B cell (primary cell): ENCODE results near the gene SRBD1.

Experiments
- EZH2 ChIP-seq: IDR thresholded peaks from 2 replicates; pipeline ENCODE4 v1.6.1; 2012; ENCODE audit warnings: borderline replicate concordance, low read depth, mild to moderate bottlenecking, moderate library complexity, low read length; ENCODE audit not compliant: insufficient read depth, poor library complexity, severe bottlenecking
- TF ChIP-seq, protein P1 (sequence below): fragments of 200-600 bp; IDR thresholded peaks from one replicate; pipeline ENCODE4 v1.8.0; 2022; ENCODE audit warnings: antibody characterized with exemption, mild to moderate bottlenecking

DNA sequence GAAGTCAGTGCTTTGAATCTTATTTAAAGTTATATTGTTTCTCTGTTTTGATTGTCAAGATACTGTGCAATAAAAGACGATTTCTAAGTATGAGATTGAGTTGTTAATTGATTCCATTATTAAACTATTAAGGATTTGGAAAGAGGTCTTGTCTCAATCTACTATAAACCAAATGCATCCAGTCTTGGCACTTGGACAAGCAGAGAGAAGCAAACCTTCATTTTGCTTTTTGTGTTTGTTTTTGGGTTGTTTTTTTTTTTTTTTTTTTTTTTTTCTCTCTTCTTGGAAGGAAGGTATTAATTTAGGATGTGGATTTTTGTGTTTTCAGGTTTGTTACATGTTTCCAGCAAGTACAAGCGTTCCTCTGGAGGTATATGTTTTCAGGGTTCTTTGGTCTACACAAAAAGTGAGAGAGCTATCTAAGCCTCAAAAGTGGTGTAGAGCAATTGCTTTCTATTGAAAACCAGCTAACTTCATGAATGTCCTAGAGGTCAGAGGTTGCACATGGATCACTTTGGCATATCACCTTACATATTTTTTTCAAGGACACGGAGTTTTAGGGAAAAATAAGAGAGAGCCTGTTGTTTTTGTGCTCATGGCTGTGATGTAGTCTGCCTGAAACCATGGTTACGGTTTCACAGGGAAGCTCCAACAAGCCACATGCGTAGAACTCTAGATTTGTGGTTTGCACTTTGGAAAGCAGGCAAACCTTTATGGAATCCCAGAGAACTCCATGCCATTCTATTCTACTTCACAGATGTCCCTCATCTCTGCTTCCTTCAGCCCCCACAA, 42.3 kb upstream of the SRBD1 start:
- TF ChIP-seq, protein P1, sequence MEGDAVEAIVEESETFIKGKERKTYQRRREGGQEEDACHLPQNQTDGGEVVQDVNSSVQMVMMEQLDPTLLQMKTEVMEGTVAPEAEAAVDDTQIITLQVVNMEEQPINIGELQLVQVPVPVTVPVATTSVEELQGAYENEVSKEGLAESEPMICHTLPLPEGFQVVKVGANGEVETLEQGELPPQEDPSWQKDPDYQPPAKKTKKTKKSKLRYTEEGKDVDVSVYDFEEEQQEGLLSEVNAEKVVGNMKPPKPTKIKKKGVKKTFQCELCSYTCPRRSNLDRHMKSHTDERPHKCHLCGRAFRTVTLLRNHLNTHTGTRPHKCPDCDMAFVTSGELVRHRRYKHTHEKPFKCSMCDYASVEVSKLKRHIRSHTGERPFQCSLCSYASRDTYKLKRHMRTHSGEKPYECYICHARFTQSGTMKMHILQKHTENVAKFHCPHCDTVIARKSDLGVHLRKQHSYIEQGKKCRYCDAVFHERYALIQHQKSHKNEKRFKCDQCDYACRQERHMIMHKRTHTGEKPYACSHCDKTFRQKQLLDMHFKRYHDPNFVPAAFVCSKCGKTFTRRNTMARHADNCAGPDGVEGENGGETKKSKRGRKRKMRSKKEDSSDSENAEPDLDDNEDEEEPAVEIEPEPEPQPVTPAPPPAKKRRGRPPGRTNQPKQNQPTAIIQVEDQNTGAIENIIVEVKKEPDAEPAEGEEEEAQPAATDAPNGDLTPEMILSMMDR: no peak
- no peak for TF ChIP-seq EZH2
